ENCODE results near the gene DRAP1.
A peak's percentile ranks its signal among the peaks of the same experiment; 100 is the strongest.
"Not testable (repeated sequence)": the region's sequence is repeated elsewhere in the genome, so short reads cannot be mapped to it uniquely, and the experiment has no call there.

Gene DRAP1

GRCh38 chr11:65934014-65934413 lies 14.8 kb downstream of the DRAP1 start:
- no peak for DNase-seq

GRCh38 chr11:65937766-65938165 lies 18.5 kb downstream of the DRAP1 start:
- DNase-seq, result no peak

- DNase-seq, result no peak
Observed at GRCh38 chr11:65941720-65942310, 22.6 kb downstream of the DRAP1 start.

- no peak for DNase-seq
Observed at GRCh38 chr11:65942531-65942930, 23.3 kb downstream of the DRAP1 start.

- no peak for DNase-seq
Observed at GRCh38 chr11:65944191-65944590, 25.0 kb downstream of the DRAP1 start.

- DNase-seq, result no peak
Observed at GRCh38 chr11:65944767-65945166, 25.5 kb downstream of the DRAP1 start.

GRCh38 chr11:65945430-65945911 lies 26.2 kb downstream of the DRAP1 start, which contains the start of gene TSGA10IP:
TSS of gene TSGA10IP (plus strand) at chr11:65945480. CDS start at chr11:65945676, 196 bp downstream.
- no peak for DNase-seq

- DNase-seq, result no peak
Observed at GRCh38 chr11:65945941-65946558, 26.8 kb downstream of the DRAP1 start.

- DNase-seq, result no peak
Observed at GRCh38 chr11:65946655-65947054, 27.4 kb downstream of the DRAP1 start.

GRCh38 chr11:65947133-65947532 lies 27.9 kb downstream of the DRAP1 start:
- no peak for DNase-seq

- DNase-seq, result no peak
Observed at GRCh38 chr11:65947603-65948125, 28.4 kb downstream of the DRAP1 start.

GRCh38 chr11:65950711-65951110 lies 31.5 kb downstream of the DRAP1 start:
- not testable (repeated sequence) for DNase-seq

GRCh38 chr11:65951641-65952040 lies 32.4 kb downstream of the DRAP1 start:
- DNase-seq, result not testable (repeated sequence)

- no peak for DNase-seq
Observed at GRCh38 chr11:65952052-65952521, 32.9 kb downstream of the DRAP1 start.

- DNase-seq, result no peak
Observed at GRCh38 chr11:65953471-65953870, 34.2 kb downstream of the DRAP1 start.

- no peak for DNase-seq
Observed at GRCh38 chr11:65954771-65955170, 35.5 kb downstream of the DRAP1 start.

GRCh38 chr11:65958291-65958690 lies 39.1 kb downstream of the DRAP1 start:
- no peak for DNase-seq

GRCh38 chr11:65958774-65959420 lies 39.7 kb downstream of the DRAP1 start:
- no peak for DNase-seq

GRCh38 chr11:65960824-65961266 lies 41.6 kb downstream of the DRAP1 start:
- no peak for DNase-seq

- DNase-seq, result peak; percentile 99
Observed at GRCh38 chr11:65961267-65962140, 42.3 kb downstream of the DRAP1 start, which contains the start of gene SART1. TSS of gene SART1 (plus strand) at chr11:65961734. CDS start at chr11:65961781, 47 bp downstream.

- DNase-seq, result no peak
Observed at GRCh38 chr11:65962141-65962564, 42.9 kb downstream of the DRAP1 start.

GRCh38 chr11:65964906-65965305 lies 45.7 kb downstream of the DRAP1 start:
- no peak for DNase-seq

Data from NCI-H82 (cell line).